Activated naive CD8-positive, alpha-beta T cell treated with anti-CD3 and anti-CD28 coated beads for 36 hours (primary cell): ENCODE results near the gene TINAGL1. TPM values are rescaled to one million over a fixed set of nuclear protein-coding genes. Genes with fewer than 3 reads are reported as not detected.

Experiments
- DNase-seq: peaks from one replicate; pipeline ENCODE4 v3.0.0; 2021
- H3K27ac Mint-ChIP-seq: one replicate; pipeline ENCODE4 v1.8.0; 2022; ENCODE audit warnings: mild to moderate bottlenecking, moderate library complexity, mixed read lengths
- H3K27me3 Mint-ChIP-seq: one replicate; pipeline ENCODE4 v1.8.0; 2022; ENCODE audit warnings: mild to moderate bottlenecking, mixed read lengths
- H3K36me3 Mint-ChIP-seq: one replicate; pipeline ENCODE4 v1.8.0; 2021; ENCODE audit warnings: mild to moderate bottlenecking, mixed read lengths
- H3K4me1 Mint-ChIP-seq: one replicate; pipeline ENCODE4 v1.8.0; 2021; ENCODE audit warnings: mixed read lengths
- H3K4me3 Mint-ChIP-seq: one replicate; pipeline ENCODE4 v1.8.0; 2022; ENCODE audit warnings: mild to moderate bottlenecking, moderate library complexity, mixed read lengths
- H3K9me3 Mint-ChIP-seq: one replicate; pipeline ENCODE4 v1.8.0; 2022; ENCODE audit warnings: mixed read lengths
- total RNA-seq, 2 experiments: library from RNA; stranded (reverse); gene quantifications; one replicate each; pipeline ENCODE4 v1.2.3, GENCODE V29; 2021

TINAGL1 gene
- total RNA-seq, 2 experiments from 2014 or later = not detected

DNA sequence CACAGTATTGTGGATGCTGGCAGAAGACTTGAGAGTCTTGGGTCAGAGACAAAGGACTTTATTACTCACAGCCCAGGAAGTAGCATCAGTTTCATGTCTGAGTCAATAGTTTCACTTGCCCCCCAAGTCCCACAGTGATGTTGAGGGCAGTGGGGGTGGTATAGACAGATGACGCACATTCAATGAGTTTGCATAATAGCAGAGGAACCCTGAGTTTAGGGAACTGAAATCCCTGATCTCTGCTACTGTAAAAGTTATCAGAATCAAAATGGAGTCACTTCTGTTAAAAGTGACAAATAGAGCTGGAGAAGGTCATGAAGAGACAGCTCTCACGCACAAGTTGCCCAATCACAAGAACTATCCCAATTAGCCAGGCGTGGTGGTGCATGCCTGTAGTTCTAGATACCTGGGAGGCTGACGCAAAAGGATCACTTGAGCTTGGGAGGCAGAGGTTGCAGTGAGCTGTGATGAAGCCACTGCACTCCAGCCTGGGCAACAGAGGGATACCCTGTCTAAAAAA is 29.7 kb downstream of the TINAGL1 start:
- no peak overlapping the region for H3K27ac Mint-ChIP-seq
- H3K36me3 Mint-ChIP-seq = no peaks in the 10 kb centered on the region
- peak; percentile 53 for DNase-seq
- H3K4me1 Mint-ChIP-seq = peaks cover 10% of the 10 kb centered on the region
- H3K9me3 Mint-ChIP-seq = peaks cover 1% of the 10 kb centered on the region
- H3K27me3 Mint-ChIP-seq = peaks cover 10% of the 10 kb centered on the region
- H3K4me3 Mint-ChIP-seq = no peak overlapping the region

DNA sequence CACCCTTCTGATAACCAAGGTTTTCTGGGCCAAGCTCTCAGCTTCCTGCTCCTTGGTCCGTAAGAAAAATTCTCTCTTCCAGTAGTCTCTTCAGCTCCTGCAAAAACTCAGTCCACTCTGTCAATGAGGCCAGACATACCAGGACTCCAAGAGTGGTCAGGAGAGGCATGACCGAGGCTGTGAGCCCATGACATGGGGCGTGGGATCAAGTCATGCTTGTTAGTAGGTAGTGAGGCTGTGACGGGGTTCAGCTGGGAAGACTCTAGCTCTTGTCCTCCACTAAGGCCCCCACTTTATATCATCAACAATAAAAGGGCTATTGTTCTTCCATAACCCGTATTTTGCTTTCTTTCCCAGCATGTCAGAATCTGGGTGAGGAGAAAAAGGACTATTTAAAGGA is 31.0 kb downstream of the TINAGL1 start:
- Mint-ChIP-seq H3K4me3 (no peak overlapping the region), H3K9me3 (peaks cover 1% of the 10 kb centered on the region), H3K27me3 (peaks cover 10% of the 10 kb centered on the region), H3K4me1 (peaks cover 10% of the 10 kb centered on the region), H3K36me3 (no peaks in the 10 kb centered on the region), H3K27ac (no peak overlapping the region)
- DNase-seq = no peak

GRCh38 chr1:31609514-31610118 is 33.3 kb downstream of the TINAGL1 start:
- Mint-ChIP-seq H3K36me3 (no peaks in the 10 kb centered on the region), H3K27me3 (peaks cover 4% of the 10 kb centered on the region), H3K9me3 (no peaks in the 10 kb centered on the region), H3K4me3 (no peak overlapping the region), H3K4me1 (peaks cover 10% of the 10 kb centered on the region), H3K27ac (no peak overlapping the region)
- DNase-seq = no peak

DNA sequence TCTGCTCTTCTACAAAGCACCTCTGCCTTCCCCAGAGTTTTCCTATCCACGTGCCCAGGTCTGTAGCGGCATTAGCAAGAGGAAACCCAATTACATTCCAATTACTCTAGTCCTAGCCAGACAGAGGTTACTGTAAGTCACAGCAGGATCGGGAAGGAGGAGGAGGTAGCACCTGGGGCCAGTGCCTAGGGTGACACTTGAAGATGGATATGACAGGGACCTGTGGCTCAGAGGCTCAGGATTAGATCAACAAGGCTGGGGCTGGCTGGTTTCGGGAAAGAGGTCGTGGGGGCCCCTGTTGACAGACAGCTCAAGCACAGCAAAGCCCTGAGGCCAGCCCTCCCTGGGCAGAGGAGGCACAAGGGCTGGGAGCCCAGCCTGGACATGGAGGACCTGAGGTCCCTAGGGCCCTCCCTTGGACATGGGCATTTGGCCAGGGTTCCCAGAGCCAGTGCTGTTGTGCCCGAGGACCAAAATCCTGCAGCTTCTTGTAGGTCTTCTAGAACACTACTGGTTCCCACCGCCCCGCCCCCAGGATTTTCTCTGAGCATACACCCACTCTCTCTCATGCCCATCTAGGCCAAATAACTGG is 38.2 kb downstream of the TINAGL1 start:
- Mint-ChIP-seq H3K4me1 (peaks cover 2% of the 10 kb centered on the region), H3K9me3 (no peaks in the 10 kb centered on the region), H3K36me3 (no peaks in the 10 kb centered on the region), H3K4me3 (no peak overlapping the region), H3K27ac (no peak overlapping the region), H3K27me3 (peaks cover 33% of the 10 kb centered on the region)
- no peak for DNase-seq

DNA sequence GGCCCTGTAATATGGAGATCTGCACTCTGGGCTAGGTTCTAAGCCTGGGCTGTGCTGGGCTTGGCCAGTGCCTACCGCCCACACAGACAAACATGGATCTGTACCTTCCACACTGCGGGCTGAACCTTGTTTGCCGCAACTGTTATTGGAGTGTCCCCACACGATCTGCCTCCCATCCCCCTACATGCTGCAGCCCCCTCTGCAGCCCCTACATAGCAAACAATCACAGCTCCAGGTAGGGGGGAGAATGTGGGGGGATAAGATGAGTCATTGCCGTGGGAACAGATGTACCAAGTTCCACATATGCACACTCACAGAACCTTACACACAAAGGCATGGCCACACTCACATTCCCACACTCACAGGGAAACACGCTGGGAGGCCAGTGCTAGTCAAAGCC is 39.1 kb downstream of the TINAGL1 start:
- H3K4me3 Mint-ChIP-seq = no peak overlapping the region
- no peak for DNase-seq
- H3K27me3 Mint-ChIP-seq = peaks cover 33% of the 10 kb centered on the region
- peaks cover 2% of the 10 kb centered on the region for H3K4me1 Mint-ChIP-seq
- no peaks in the 10 kb centered on the region for H3K36me3 Mint-ChIP-seq
- H3K9me3 Mint-ChIP-seq = no peaks in the 10 kb centered on the region
- no peak overlapping the region for H3K27ac Mint-ChIP-seq

DNA sequence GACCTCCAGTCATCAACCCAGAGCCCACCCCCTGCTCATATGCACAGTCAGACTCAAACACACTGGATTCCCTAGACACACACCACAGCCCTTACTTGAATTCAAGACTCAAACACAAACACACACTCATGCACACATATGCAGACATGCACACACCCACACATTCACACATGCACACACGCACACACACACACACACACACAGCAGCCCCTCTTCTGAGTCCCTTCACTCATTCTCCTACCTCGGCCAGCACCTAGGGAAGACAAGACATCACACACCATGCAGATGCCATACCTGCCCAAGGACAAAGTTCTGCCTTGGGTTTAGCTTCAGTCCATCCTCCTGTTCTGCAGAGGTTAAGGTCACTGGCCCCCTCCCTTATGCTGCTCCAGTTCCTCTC is 39.6 kb downstream of the TINAGL1 start:
- Mint-ChIP-seq H3K36me3 (no peaks in the 10 kb centered on the region), H3K4me1 (peaks cover 2% of the 10 kb centered on the region), H3K9me3 (no peaks in the 10 kb centered on the region), H3K27me3 (peaks cover 33% of the 10 kb centered on the region), H3K4me3 (no peak overlapping the region), H3K27ac (no peak overlapping the region)
- DNase-seq = no peak

- H3K27ac Mint-ChIP-seq = no peak within 1 kb of the TSS
- no peaks in the 10 kb centered on the region for H3K9me3 Mint-ChIP-seq
- peaks cover 2% of the 10 kb centered on the region for H3K4me1 Mint-ChIP-seq
- peak within 1 kb of the TSS; percentile 62 for H3K4me3 Mint-ChIP-seq
- H3K27me3 Mint-ChIP-seq = peaks cover 33% of the 10 kb centered on the region
- DNase-seq = no peak
- H3K36me3 Mint-ChIP-seq = no peaks in the 10 kb centered on the region
These were observed 41.1 kb downstream of the TINAGL1 start, which contains the start of gene HCRTR1 for GRCh38 chr1:31617218-31617915. TSS of gene HCRTR1 (plus strand) at chr1:31617689. CDS start at chr1:31619193, 1,504 bp downstream.

- DNase-seq = peak; percentile 56
- Mint-ChIP-seq H3K36me3 (no peaks in the 10 kb centered on the region), H3K27me3 (peaks cover 33% of the 10 kb centered on the region), H3K4me3 (no peak overlapping the region), H3K4me1 (peaks cover 2% of the 10 kb centered on the region), H3K27ac (no peak overlapping the region), H3K9me3 (no peaks in the 10 kb centered on the region)
These were observed 41.8 kb downstream of the TINAGL1 start for GRCh38 chr1:31617916-31618746.

- no peak for DNase-seq
- Mint-ChIP-seq H3K4me1 (peaks cover 3% of the 10 kb centered on the region), H3K27ac (no peak overlapping the region), H3K27me3 (peaks cover 33% of the 10 kb centered on the region), H3K9me3 (no peaks in the 10 kb centered on the region), H3K36me3 (no peaks in the 10 kb centered on the region), H3K4me3 (no peak overlapping the region)
These were observed 42.9 kb downstream of the TINAGL1 start for GRCh38 chr1:31618916-31619846.

GRCh38 chr1:31620631-31621497 is 44.5 kb downstream of the TINAGL1 start:
- DNase-seq = no peak
- H3K27ac Mint-ChIP-seq = no peak overlapping the region

GRCh38 chr1:31621498-31621820 is 45.1 kb downstream of the TINAGL1 start:
- peaks cover 5% of the 10 kb centered on the region for H3K4me1 Mint-ChIP-seq
- H3K27ac Mint-ChIP-seq = no peak overlapping the region
- H3K36me3 Mint-ChIP-seq = no peaks in the 10 kb centered on the region
- no peak overlapping the region for H3K4me3 Mint-ChIP-seq
- H3K27me3 Mint-ChIP-seq = peaks cover 23% of the 10 kb centered on the region
- no peak for DNase-seq
- no peaks in the 10 kb centered on the region for H3K9me3 Mint-ChIP-seq

More at GRCh38 chr1:31620631-31621497, 44.5 kb downstream of the TINAGL1 start:
- Mint-ChIP-seq H3K4me3 (no peak overlapping the region), H3K9me3 (no peaks in the 10 kb centered on the region), H3K4me1 (peaks cover 5% of the 10 kb centered on the region), H3K27me3 (peaks cover 29% of the 10 kb centered on the region), H3K36me3 (no peaks in the 10 kb centered on the region)

GRCh38 chr1:31621847-31622730 is 45.8 kb downstream of the TINAGL1 start:
- peaks cover 4% of the 10 kb centered on the region for H3K36me3 Mint-ChIP-seq
- H3K27ac Mint-ChIP-seq = no peak overlapping the region
- DNase-seq = no peak
- no peaks in the 10 kb centered on the region for H3K9me3 Mint-ChIP-seq
- peaks cover 16% of the 10 kb centered on the region for H3K27me3 Mint-ChIP-seq
- H3K4me3 Mint-ChIP-seq = no peak overlapping the region
- peaks cover 5% of the 10 kb centered on the region for H3K4me1 Mint-ChIP-seq

- H3K36me3 Mint-ChIP-seq = peaks cover 4% of the 10 kb centered on the region
- no peak overlapping the region for H3K4me3 Mint-ChIP-seq
- H3K27ac Mint-ChIP-seq = no peak overlapping the region
- H3K27me3 Mint-ChIP-seq = peaks cover 10% of the 10 kb centered on the region
- no peaks in the 10 kb centered on the region for H3K9me3 Mint-ChIP-seq
- no peak for DNase-seq
- H3K4me1 Mint-ChIP-seq = peaks cover 3% of the 10 kb centered on the region
These were observed 47.0 kb downstream of the TINAGL1 start for GRCh38 chr1:31623365-31623764.
